ENCODE measurements around the gene PRR11. TPM values are rescaled to one million over a fixed set of nuclear protein-coding genes. Genes with fewer than 3 reads are reported as not detected.

The PRR11 gene
- total RNA-seq (2014; rRNA removed; shearing (Covaris generic)): 26.4 and 28.1 TPM in 2 replicates

DNA sequence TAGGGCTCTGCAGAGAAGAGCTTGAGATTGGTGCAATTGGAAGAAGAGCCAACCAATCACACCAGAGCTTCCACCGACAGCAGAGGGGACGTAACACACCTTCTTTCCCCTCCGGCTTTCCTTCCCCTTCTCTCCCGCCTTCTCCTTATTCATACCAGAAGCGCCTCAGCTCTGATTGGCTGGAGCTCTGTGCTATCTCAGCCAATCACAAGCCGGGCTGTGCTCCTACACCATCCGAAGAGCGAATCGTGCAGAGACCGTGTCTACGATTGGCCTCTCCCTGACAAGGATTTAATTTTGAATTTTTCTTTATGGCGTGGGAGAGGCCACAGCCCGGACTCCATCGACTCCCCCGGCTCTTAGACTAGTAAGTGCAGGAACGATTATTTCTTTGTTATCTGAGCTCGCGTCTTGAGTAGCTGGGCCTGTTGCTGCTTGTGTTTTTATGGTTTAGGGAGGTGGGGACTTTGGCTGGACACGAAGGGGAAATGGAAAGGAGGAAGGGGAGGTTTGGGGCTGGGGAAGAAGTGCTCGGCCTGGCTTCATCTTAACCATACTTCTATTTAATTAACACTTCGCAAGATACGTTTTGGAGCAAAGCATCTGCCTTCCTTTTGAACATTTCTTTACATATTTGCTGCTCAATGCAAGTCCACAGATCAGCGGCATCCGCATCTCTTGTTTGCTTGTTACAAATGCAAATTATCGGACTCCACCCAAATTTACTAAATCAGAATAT, at the start of gene PRR11:
TSS of gene PRR11 (plus strand) at position 308 of the 739 bp plus-strand sequence. CDS start 14,007 bp downstream, outside the sequence.
- no peaks in the 10 kb centered on the region for H3K27me3 ChIP-seq (ENCODE audit: control insufficient read depth, insufficient read depth, low read length)
- peak; percentile 86 for DNase-seq
- H3K4me3 ChIP-seq (ENCODE audit: insufficient read depth, low read depth, low read length): peak within 1 kb of the TSS; percentile 73
- no peaks in the 10 kb centered on the region for H3K36me3 ChIP-seq (replicated peaks; ENCODE audit: control insufficient read depth, insufficient read depth, low read length)

GRCh38 chr17:59105852-59106462, 49.6 kb upstream of the PRR11 start:
- no peaks in the 10 kb centered on the region for H3K27me3 ChIP-seq (ENCODE audit: control insufficient read depth, insufficient read depth, low read length)
- no peaks in the 10 kb centered on the region; the same call in 1 of the 2 replicates for H3K36me3 ChIP-seq (replicated peaks; ENCODE audit: control insufficient read depth, insufficient read depth, low read length)
- peak; percentile 77 for DNase-seq
- peak overlapping the region; percentile 83 for H3K4me3 ChIP-seq (ENCODE audit: insufficient read depth, low read depth, low read length)

GRCh38 chr17:59106463-59107305, 48.9 kb upstream of the PRR11 start, which contains the start of gene TRIM37:
TSS of gene TRIM37 (minus strand) at chr17:59106880. CDS start at chr17:59106461, 419 bp downstream.
- Histone ChIP-seq H3K36me3 (replicated peaks; ENCODE audit: control insufficient read depth, insufficient read depth, low read length) (peaks cover 3% of the 10 kb centered on the region; the same call in 1 of the 2 replicates), H3K4me3 (ENCODE audit: insufficient read depth, low read depth, low read length) (peak within 1 kb of the TSS; percentile 83), H3K27me3 (ENCODE audit: control insufficient read depth, insufficient read depth, low read length) (no peaks in the 10 kb centered on the region)
- peak; percentile 97 for DNase-seq

DNA sequence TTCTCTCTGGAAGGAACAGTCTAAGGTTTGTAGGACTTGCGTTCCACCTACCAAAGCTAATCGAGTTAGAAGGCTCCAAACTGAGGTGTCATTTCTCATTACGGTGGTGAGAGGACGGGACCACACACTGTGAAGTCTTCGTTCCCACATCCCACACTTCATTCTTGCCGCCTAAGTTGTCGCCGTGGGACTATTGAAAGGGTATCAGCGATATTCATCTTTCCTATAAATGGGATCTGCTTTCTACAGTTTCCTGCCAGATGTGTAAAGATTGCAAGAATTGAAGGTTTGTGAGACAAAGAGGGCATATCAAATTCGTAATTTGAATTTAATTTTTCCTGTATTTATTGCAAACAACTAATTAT, 48.3 kb upstream of the PRR11 start:
- Histone ChIP-seq H3K4me3 (ENCODE audit: insufficient read depth, low read depth, low read length) (peak overlapping the region; percentile 83), H3K27me3 (ENCODE audit: control insufficient read depth, insufficient read depth, low read length) (no peaks in the 10 kb centered on the region), H3K36me3 (replicated peaks; ENCODE audit: control insufficient read depth, insufficient read depth, low read length) (peaks cover 3% of the 10 kb centered on the region; the same call in 1 of the 2 replicates)
- no peak for DNase-seq

DNA sequence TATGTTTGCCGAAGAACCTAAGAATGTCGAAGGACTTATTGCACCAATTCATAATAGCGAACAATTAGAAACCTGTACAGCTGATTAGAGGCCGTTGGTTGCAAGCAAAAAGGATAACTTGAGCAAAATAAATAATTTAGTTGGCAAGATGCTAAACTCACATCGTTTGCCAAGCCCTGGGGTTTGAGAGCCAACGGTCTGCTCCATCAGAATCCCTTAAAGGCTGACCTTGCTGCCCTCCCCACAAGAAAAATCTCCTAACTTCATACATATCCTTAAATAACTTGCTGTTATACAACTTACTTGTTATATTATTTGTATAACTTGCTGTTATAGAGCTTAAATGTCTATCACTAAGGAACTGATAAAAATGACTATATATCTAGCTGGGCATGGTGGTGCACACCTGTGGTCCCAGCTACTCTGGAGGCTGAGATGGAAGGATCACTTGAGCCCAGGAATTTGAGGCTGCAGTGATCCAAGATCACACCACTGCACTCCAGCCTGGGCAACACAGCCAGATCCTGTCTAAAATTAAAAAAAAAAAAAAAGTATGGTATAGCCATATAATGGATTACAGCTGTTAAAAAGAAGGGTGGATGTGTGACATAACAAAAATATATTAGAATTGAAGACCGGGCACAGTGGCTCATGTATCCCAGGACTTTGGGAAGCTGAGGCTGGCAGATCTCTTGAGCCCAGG, 47.0 kb upstream of the PRR11 start:
- DNase-seq: no peak
- no peak overlapping the region for H3K4me3 ChIP-seq (ENCODE audit: insufficient read depth, low read depth, low read length)
- H3K27me3 ChIP-seq (ENCODE audit: control insufficient read depth, insufficient read depth, low read length): no peaks in the 10 kb centered on the region
- H3K36me3 ChIP-seq (replicated peaks; ENCODE audit: control insufficient read depth, insufficient read depth, low read length): peaks cover 3% of the 10 kb centered on the region; the same call in 1 of the 2 replicates

DNA sequence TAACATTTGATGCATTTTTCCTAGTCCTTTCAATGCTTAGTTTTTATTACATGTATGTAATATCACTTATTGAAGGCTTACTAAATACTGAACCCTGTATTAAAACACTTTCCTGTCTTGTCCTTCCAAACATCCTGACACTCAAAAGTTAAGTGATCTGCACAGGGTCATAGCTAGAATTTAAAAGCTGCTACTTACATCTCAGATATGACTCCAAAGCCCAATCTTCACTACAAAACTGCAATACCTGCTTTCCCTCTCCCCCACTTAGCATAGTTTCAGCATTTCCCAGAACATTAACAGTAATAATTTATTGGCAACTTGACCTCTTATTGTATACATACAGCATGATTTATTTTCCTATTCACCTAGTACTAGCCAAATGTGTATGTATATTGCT, 44.6 kb upstream of the PRR11 start:
- H3K36me3 ChIP-seq (replicated peaks; ENCODE audit: control insufficient read depth, insufficient read depth, low read length): peaks cover 3% of the 10 kb centered on the region
- no peaks in the 10 kb centered on the region for H3K27me3 ChIP-seq (ENCODE audit: control insufficient read depth, insufficient read depth, low read length)
- no peak overlapping the region for H3K4me3 ChIP-seq (ENCODE audit: insufficient read depth, low read depth, low read length)
- no peak for DNase-seq

GRCh38 chr17:59111539-59111938, 44.0 kb upstream of the PRR11 start:
- H3K4me3 ChIP-seq (ENCODE audit: insufficient read depth, low read depth, low read length): no peak overlapping the region
- H3K27me3 ChIP-seq (ENCODE audit: control insufficient read depth, insufficient read depth, low read length): no peaks in the 10 kb centered on the region
- DNase-seq: no peak
- H3K36me3 ChIP-seq (replicated peaks; ENCODE audit: control insufficient read depth, insufficient read depth, low read length): peaks cover 3% of the 10 kb centered on the region

GRCh38 chr17:59115474-59115873, 40.1 kb upstream of the PRR11 start:
- DNase-seq: no peak
- peaks cover 5% of the 10 kb centered on the region for H3K36me3 ChIP-seq (replicated peaks; ENCODE audit: control insufficient read depth, insufficient read depth, low read length)

DNA sequence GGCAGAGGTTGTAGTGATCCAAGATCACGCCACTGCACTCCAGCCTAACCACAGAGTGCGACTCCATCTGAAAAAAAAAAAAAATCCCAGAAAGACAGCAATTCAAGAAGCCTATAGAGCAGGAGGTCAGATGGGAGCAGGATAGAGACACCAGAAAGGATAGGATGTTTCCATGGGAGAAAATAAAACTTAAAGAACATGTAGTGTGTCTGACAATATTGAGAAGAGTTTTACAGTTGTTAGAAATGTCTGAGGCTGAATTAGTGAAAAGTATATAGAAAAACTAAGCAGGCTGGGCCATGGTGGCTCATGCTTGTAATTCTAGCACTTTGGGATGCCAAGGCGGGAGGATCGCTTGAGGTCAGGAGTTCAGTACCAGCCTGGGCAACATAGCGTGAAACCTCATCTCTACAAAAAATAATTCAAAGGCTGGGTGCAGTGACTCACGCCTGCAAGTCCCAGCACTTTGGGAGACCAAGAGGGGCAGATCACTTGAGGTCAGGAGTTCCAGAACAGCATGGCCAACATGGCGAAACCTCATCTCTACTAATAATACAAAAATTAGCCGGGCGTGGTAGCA, 33.6 kb upstream of the PRR11 start:
- peaks cover 2% of the 10 kb centered on the region for H3K36me3 ChIP-seq (replicated peaks; ENCODE audit: control insufficient read depth, insufficient read depth, low read length)
- H3K4me3 ChIP-seq (ENCODE audit: insufficient read depth, low read depth, low read length): no peak overlapping the region
- no peaks in the 10 kb centered on the region for H3K27me3 ChIP-seq (ENCODE audit: control insufficient read depth, insufficient read depth, low read length)
- no peak for DNase-seq

More at GRCh38 chr17:59115474-59115873, 40.1 kb upstream of the PRR11 start:
- no peak overlapping the region for H3K4me3 ChIP-seq (ENCODE audit: insufficient read depth, low read depth, low read length)
- H3K27me3 ChIP-seq (ENCODE audit: control insufficient read depth, insufficient read depth, low read length): no peaks in the 10 kb centered on the region

GRCh38 chr17:59124665-59125064, 30.9 kb upstream of the PRR11 start:
- H3K36me3 ChIP-seq (replicated peaks; ENCODE audit: control insufficient read depth, insufficient read depth, low read length): no peaks in the 10 kb centered on the region; the same call in 1 of the 2 replicates
- no peak overlapping the region for H3K4me3 ChIP-seq (ENCODE audit: insufficient read depth, low read depth, low read length)
- DNase-seq: no peak
- H3K27me3 ChIP-seq (ENCODE audit: control insufficient read depth, insufficient read depth, low read length): no peaks in the 10 kb centered on the region

- no peak for DNase-seq
- no peaks in the 10 kb centered on the region; the same call in none of the 2 replicates for H3K36me3 ChIP-seq (replicated peaks; ENCODE audit: control insufficient read depth, insufficient read depth, low read length)
- H3K27me3 ChIP-seq (ENCODE audit: control insufficient read depth, insufficient read depth, low read length): no peaks in the 10 kb centered on the region
- H3K4me3 ChIP-seq (ENCODE audit: insufficient read depth, low read depth, low read length): no peak overlapping the region
Observed at GRCh38 chr17:59126809-59127417, 28.6 kb upstream of the PRR11 start.

DNA sequence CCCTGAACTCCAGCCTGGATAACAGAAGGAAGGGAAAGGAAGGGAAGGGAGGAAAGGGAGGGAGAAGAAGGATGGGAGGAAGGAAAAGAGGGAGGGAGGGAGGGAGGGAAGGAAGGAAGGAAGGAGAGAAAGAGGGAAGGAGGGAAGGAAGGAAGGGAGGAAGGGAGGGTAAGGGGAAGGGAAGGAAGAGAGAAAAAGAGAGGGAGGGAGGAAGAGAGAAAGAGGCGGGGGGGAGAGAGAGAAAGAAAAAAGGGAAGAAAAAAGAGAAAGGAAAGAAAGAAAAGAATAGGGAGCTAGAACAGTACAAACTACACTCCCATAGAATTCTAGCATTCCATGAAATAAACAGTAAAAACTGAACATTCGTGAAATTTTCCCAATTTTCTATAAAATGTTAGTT, 25.7 kb upstream of the PRR11 start:
- H3K4me3 ChIP-seq (ENCODE audit: insufficient read depth, low read depth, low read length): no peak overlapping the region
- H3K27me3 ChIP-seq (ENCODE audit: control insufficient read depth, insufficient read depth, low read length): no peaks in the 10 kb centered on the region
- no peak for DNase-seq
- no peaks in the 10 kb centered on the region; the same call in none of the 2 replicates for H3K36me3 ChIP-seq (replicated peaks; ENCODE audit: control insufficient read depth, insufficient read depth, low read length)

DNA sequence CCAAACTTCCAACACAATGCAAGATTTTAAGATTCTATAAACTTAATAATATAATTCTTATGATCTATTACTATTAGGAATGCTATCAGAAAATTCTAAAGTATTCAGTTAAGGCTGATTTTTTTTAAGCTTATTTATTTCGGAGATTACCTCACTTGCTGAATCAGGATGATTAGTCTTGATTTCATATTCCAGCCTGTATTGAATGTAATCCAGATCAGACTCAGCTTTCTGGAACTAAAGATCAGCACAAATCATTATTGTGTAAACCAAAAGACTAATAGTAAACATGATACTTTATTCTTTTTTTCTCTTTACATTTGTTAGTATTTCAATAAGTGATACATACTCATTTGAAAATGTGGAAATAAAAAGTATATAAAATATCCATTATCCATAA, 24.4 kb upstream of the PRR11 start:
- no peaks in the 10 kb centered on the region for H3K27me3 ChIP-seq (ENCODE audit: control insufficient read depth, insufficient read depth, low read length)
- no peak for DNase-seq
- H3K4me3 ChIP-seq (ENCODE audit: insufficient read depth, low read depth, low read length): no peak overlapping the region
- no peaks in the 10 kb centered on the region; the same call in none of the 2 replicates for H3K36me3 ChIP-seq (replicated peaks; ENCODE audit: control insufficient read depth, insufficient read depth, low read length)
